Activated naive CD8-positive, alpha-beta T cell (primary cell): Measurements from ENCODE around the gene TMEM101.
"Not testable (repeated sequence)": the region's sequence is repeated elsewhere in the genome, so short reads cannot be mapped to it uniquely, and the experiment has no call there.

ENCODE experiments used
- H3K27ac Mint-ChIP-seq: one replicate; pipeline ENCODE4 v1.8.0; 2021; ENCODE audit warnings: mixed read lengths
- H3K27me3 Mint-ChIP-seq: one replicate; pipeline ENCODE4 v1.8.0; 2021; ENCODE audit warnings: mixed read lengths
- H3K36me3 Mint-ChIP-seq: one replicate; pipeline ENCODE4 v1.8.0; 2021; ENCODE audit warnings: mixed read lengths
- H3K4me1 Mint-ChIP-seq: one replicate; pipeline ENCODE4 v1.8.0; 2021; ENCODE audit warnings: low read depth, mixed read lengths
- H3K4me3 Mint-ChIP-seq: one replicate; pipeline ENCODE4 v1.8.0; 2021; ENCODE audit warnings: mild to moderate bottlenecking, mixed read lengths
- H3K9me3 Mint-ChIP-seq: one replicate; pipeline ENCODE4 v1.8.0; 2021; ENCODE audit warnings: low read depth, mixed read lengths

Gene TMEM101

GRCh38 chr17:43978078-43978477, 36.7 kb downstream of the TMEM101 start:
- Mint-ChIP-seq H3K4me1 (no peaks in the 10 kb centered on the region), H3K36me3 (no peaks in the 10 kb centered on the region), H3K27ac (no peak overlapping the region), H3K4me3 (no peak overlapping the region), H3K9me3 (no peaks in the 10 kb centered on the region), H3K27me3 (peaks cover 13% of the 10 kb centered on the region)

GRCh38 chr17:43976963-43977837, 37.6 kb downstream of the TMEM101 start:
- H3K4me3 Mint-ChIP-seq, result no peak overlapping the region
- H3K4me1 Mint-ChIP-seq, result no peaks in the 10 kb centered on the region
- no peaks in the 10 kb centered on the region for H3K9me3 Mint-ChIP-seq
- no peaks in the 10 kb centered on the region for H3K36me3 Mint-ChIP-seq
- no peak overlapping the region for H3K27ac Mint-ChIP-seq
- H3K27me3 Mint-ChIP-seq, result peaks cover 9% of the 10 kb centered on the region

- no peak overlapping the region for H3K27ac Mint-ChIP-seq
- no peaks in the 10 kb centered on the region for H3K36me3 Mint-ChIP-seq
- peaks cover 5% of the 10 kb centered on the region for H3K4me1 Mint-ChIP-seq
- no peak overlapping the region for H3K4me3 Mint-ChIP-seq
- H3K9me3 Mint-ChIP-seq, result no peaks in the 10 kb centered on the region
- peaks cover 3% of the 10 kb centered on the region for H3K27me3 Mint-ChIP-seq
These were observed 38.9 kb downstream of the TMEM101 start for GRCh38 chr17:43975898-43976297.

- Mint-ChIP-seq H3K4me3 (no peak overlapping the region), H3K36me3 (no peaks in the 10 kb centered on the region), H3K4me1 (peaks cover 5% of the 10 kb centered on the region), H3K9me3 (no peaks in the 10 kb centered on the region), H3K27ac (no peak overlapping the region), H3K27me3 (peaks cover 3% of the 10 kb centered on the region)
These were observed 40.1 kb downstream of the TMEM101 start for GRCh38 chr17:43974382-43975266.

- not testable (repeated sequence) for H3K9me3 Mint-ChIP-seq, H3K27ac Mint-ChIP-seq, H3K4me3 Mint-ChIP-seq, H3K36me3 Mint-ChIP-seq, H3K27me3 Mint-ChIP-seq, H3K4me1 Mint-ChIP-seq
These were observed 42.1 kb downstream of the TMEM101 start for GRCh38 chr17:43972444-43973212.

GRCh38 chr17:43971436-43971835, 43.3 kb downstream of the TMEM101 start:
- not testable (repeated sequence) for H3K9me3 Mint-ChIP-seq, H3K27me3 Mint-ChIP-seq, H3K27ac Mint-ChIP-seq

GRCh38 chr17:43970366-43970765, 44.4 kb downstream of the TMEM101 start:
- Mint-ChIP-seq H3K36me3 (no peaks in the 10 kb centered on the region), H3K9me3 (no peaks in the 10 kb centered on the region), H3K27ac (no peak overlapping the region), H3K4me1 (peaks cover 5% of the 10 kb centered on the region), H3K27me3 (no peaks in the 10 kb centered on the region), H3K4me3 (no peak overlapping the region)

More at GRCh38 chr17:43971436-43971835, 43.3 kb downstream of the TMEM101 start:
- not testable (repeated sequence) for H3K4me1 Mint-ChIP-seq, H3K36me3 Mint-ChIP-seq, H3K4me3 Mint-ChIP-seq

GRCh38 chr17:43967251-43967875, 47.4 kb downstream of the TMEM101 start:
- no peaks in the 10 kb centered on the region for H3K36me3 Mint-ChIP-seq
- H3K27me3 Mint-ChIP-seq, result peaks cover 2% of the 10 kb centered on the region
- no peaks in the 10 kb centered on the region for H3K9me3 Mint-ChIP-seq
- H3K27ac Mint-ChIP-seq, result no peak overlapping the region
- H3K4me3 Mint-ChIP-seq, result no peak overlapping the region
- H3K4me1 Mint-ChIP-seq, result peaks cover 5% of the 10 kb centered on the region

- H3K27me3 Mint-ChIP-seq, result peaks cover 5% of the 10 kb centered on the region
- H3K36me3 Mint-ChIP-seq, result no peaks in the 10 kb centered on the region
- no peak overlapping the region for H3K4me3 Mint-ChIP-seq
- H3K27ac Mint-ChIP-seq, result no peak overlapping the region
- no peaks in the 10 kb centered on the region for H3K4me1 Mint-ChIP-seq
- no peaks in the 10 kb centered on the region for H3K9me3 Mint-ChIP-seq
These were observed 48.5 kb downstream of the TMEM101 start for GRCh38 chr17:43966276-43966675.

GRCh38 chr17:43962479-43962878, 52.3 kb downstream of the TMEM101 start:
- Mint-ChIP-seq H3K4me1 (no peaks in the 10 kb centered on the region), H3K4me3 (no peak overlapping the region), H3K27ac (no peak overlapping the region), H3K36me3 (no peaks in the 10 kb centered on the region), H3K27me3 (peaks cover 5% of the 10 kb centered on the region), H3K9me3 (no peaks in the 10 kb centered on the region)

GRCh38 chr17:43961954-43962353, 52.8 kb downstream of the TMEM101 start:
- no peak overlapping the region for H3K27ac Mint-ChIP-seq
- H3K9me3 Mint-ChIP-seq, result no peaks in the 10 kb centered on the region
- H3K36me3 Mint-ChIP-seq, result no peaks in the 10 kb centered on the region
- no peak overlapping the region for H3K4me3 Mint-ChIP-seq
- H3K27me3 Mint-ChIP-seq, result peaks cover 5% of the 10 kb centered on the region
- H3K4me1 Mint-ChIP-seq, result no peaks in the 10 kb centered on the region

GRCh38 chr17:43961292-43961691, 53.5 kb downstream of the TMEM101 start:
- H3K4me1 Mint-ChIP-seq, H3K27ac Mint-ChIP-seq, H3K27me3 Mint-ChIP-seq, H3K9me3 Mint-ChIP-seq, H3K36me3 Mint-ChIP-seq, H3K4me3 Mint-ChIP-seq: not testable (repeated sequence)
